Suprapubic skin (tissue), 3 donors: ENCODE data around the gene RFX2.

ENCODE experiments used
- CTCF ChIP-seq, 2 donors: fragments of 200-600 bp in 1 of 2; fragments of 450-650 bp in 1 of 2; sonication (generic) in 1 of 2; IDR thresholded peaks; one replicate each; pipeline ENCODE4 v1.5.1; 2016 to 2019; ENCODE audit warnings: antibody characterized with exemption in 2 of 2, mild to moderate bottlenecking in 1 of 2, moderate library complexity in 1 of 2
- POLR2AphosphoS5 ChIP-seq, 3 donors: sonication (generic); formaldehyde crosslinking; IDR thresholded peaks; one replicate each; pipeline ENCODE4 v1.6.1; 2017; ENCODE audit warnings: antibody characterized with exemption in 3 of 3

DNA sequence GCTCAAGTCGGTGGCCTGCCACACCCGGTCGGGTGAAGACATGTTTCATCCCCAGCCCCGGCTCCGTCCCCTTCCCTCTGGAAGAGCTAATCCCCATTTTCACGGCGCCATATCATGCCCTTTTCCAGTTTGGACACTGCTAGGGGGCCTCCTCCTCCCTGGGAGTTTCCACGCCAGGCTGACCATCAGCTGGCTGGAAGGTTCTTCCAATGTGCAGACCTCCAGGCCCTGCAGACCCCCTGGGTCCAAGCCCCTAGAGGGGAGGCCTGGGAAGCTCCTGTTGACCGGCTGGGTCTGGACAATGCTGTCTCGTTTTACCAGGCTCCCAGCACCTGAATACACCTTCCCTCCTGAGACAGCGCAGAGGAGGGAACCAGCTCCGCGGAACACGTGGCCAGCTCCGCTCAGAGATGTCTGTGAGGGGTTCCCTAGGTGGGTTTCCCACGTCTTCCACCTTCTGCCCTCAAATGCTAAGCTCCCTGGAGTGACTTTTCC is 87.7 kb downstream of the RFX2 start:
- TF ChIP-seq POLR2AphosphoS5 (IDR thresholded peaks at IDR 0.05) (no peak), CTCF (IDR thresholded peaks at IDR 0.05) (no peak)
